ENCODE results near the gene IGFBP2.

DNA sequence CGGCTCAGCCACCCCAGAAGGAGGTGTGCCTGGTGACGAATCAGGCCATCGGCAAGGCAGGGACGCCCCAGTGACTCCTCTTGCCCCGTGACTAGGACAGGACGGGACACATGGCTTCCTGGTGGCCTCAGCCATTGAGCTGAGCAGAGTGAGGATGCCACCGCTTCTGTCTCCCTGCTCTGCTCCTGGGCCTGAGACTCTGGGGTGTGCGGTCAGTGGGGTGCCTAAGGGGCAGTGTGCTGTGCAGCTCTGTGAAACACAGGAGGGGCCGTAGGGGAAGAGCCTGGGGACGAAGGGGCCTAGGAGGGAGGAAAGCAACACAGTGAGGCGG, 37.8 kb downstream of the IGFBP2 start:
- TF ChIP-seq FOXK2 (IDR thresholded peaks at IDR 0.05) (no peak), FOXM1 (IDR thresholded peaks at IDR 0.05; ENCODE audit: borderline replicate concordance) (no peak)

All from HEK293T (cell line).